Activated CD8-positive, alpha-beta memory T cell treated with anti-CD3 and anti-CD28 coated beads for 48 hours (primary cell): ENCODE data around the gene CRISP3.
"Not testable (repeated sequence)": the region's sequence is repeated elsewhere in the genome, so short reads cannot be mapped to it uniquely, and the experiment has no call there.

ENCODE experiments used
- DNase-seq, 3 experiments: peaks; one replicate each; pipeline ENCODE4 v3.0.0-alpha.2; 2020; ENCODE audit warnings: low read depth in 2 of 3, low spot score in 2 of 3

The CRISP3 gene

GRCh38 chr6:49744259-49744658 lies at the start of gene CRISP3:
Gene CRISP3, minus strand, starts transcription at chr6:49744388. Its CDS starts 21 bp downstream, at chr6:49744367.
- DNase-seq, result no peak

GRCh38 chr6:49790341-49790740 lies 46.2 kb upstream of the CRISP3 start:
- no peak for DNase-seq

- no peak for DNase-seq
Measured at GRCh38 chr6:49787176-49787575, 43.0 kb upstream of the CRISP3 start, which contains the start of gene PGK2. Gene PGK2, minus strand, starts transcription at chr6:49787285. Its CDS starts 98 bp downstream, at chr6:49787187.

- no peak for DNase-seq
Measured at GRCh38 chr6:49784272-49784671, 40.1 kb upstream of the CRISP3 start.

- no peak for DNase-seq
Measured at GRCh38 chr6:49782725-49783124, 38.5 kb upstream of the CRISP3 start.

- no peak for DNase-seq
Measured at GRCh38 chr6:49782293-49782692, 38.1 kb upstream of the CRISP3 start.

- no peak for DNase-seq
Measured at GRCh38 chr6:49776444-49776843, 32.3 kb upstream of the CRISP3 start.

GRCh38 chr6:49775043-49775442 lies 30.9 kb upstream of the CRISP3 start:
- no peak for DNase-seq

GRCh38 chr6:49772285-49772684 lies 28.1 kb upstream of the CRISP3 start:
- no peak for DNase-seq

- no peak for DNase-seq
Measured at GRCh38 chr6:49766762-49767161, 22.6 kb upstream of the CRISP3 start.

GRCh38 chr6:49764571-49765236 lies 20.5 kb upstream of the CRISP3 start:
- no peak for DNase-seq

GRCh38 chr6:49743429-49743828 lies 759 bp downstream of the CRISP3 start:
- no peak for DNase-seq

- DNase-seq, result no peak
Measured at GRCh38 chr6:49739423-49739822, 4.8 kb downstream of the CRISP3 start.

- no peak for DNase-seq
Measured at GRCh38 chr6:49736017-49736508, 8.1 kb downstream of the CRISP3 start.

GRCh38 chr6:49733680-49734079 lies 10.5 kb downstream of the CRISP3 start:
- DNase-seq, result no peak

GRCh38 chr6:49732781-49733180 lies 11.4 kb downstream of the CRISP3 start:
- no peak for DNase-seq

- no peak for DNase-seq
Measured at GRCh38 chr6:49730251-49730650, 13.9 kb downstream of the CRISP3 start.

- not testable (repeated sequence) for DNase-seq
Measured at GRCh38 chr6:49723917-49724316, 20.3 kb downstream of the CRISP3 start.

- DNase-seq, result no peak
Measured at GRCh38 chr6:49721297-49721696, 22.9 kb downstream of the CRISP3 start.

- no peak for DNase-seq
Measured at GRCh38 chr6:49720372-49720771, 23.8 kb downstream of the CRISP3 start.

- DNase-seq, result no peak
Measured at GRCh38 chr6:49713346-49713745, 30.8 kb downstream of the CRISP3 start, which contains the start of gene CRISP2. Gene CRISP2, minus strand, starts transcription at chr6:49713543. Its CDS starts 4,347 bp downstream, at chr6:49709196.

- DNase-seq, result no peak
Measured at GRCh38 chr6:49698478-49698877, 45.7 kb downstream of the CRISP3 start.

- DNase-seq, result no peak
Measured at GRCh38 chr6:49693512-49693911, 50.7 kb downstream of the CRISP3 start.
